Ramos (cell line): ENCODE measurements around the gene THSD4.

Experiments used
- in situ Hi-C: fragments of 300-500 bp; cut with MboI; formaldehyde crosslinking; loops from one replicate; pipeline ENCODE4 v1.14.3; 2022; ENCODE audit warnings: low sequenced_read_pairs; ENCODE audit not compliant: unreplicated experiment

The THSD4 gene

DNA sequence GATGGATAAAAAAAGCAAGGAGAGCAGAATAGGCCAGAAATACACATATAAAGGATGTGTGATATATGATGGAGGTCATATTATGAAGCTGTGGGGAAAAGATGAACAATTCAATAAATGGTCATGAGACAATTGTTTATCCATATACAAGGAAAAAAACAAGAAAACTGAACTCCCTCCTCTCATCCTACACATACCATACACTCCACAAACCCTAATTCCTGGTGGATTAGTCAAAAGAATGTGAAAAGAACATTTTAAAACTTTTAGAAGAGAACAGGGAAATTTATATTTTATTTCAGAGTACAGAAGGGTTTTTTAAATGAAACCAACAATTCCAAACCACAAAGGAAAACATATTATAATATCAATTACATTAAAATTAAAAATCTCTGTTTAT is 660.6 kb downstream of the THSD4 start:
- in situ Hi-C loops, result no loop called here

DNA sequence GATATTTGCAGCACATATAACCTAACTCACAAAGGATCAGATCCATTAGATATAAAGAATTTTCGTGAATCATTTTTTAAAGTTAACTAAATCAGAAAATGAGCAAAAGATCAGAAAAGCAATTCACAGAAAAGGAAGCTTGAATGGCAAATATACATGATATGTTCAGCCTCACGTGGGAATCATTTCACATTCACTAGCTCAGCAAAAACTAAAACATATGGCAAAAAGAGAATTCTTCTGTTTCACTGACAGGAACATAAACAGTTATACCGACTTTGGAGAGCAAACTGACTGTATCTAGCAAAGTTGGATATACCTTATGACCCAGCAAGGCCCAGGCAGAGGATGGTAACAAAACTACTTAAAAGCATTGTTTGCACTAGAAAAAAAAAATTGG is 661.0 kb downstream of the THSD4 start:
- in situ Hi-C loops, result no loop called here

DNA sequence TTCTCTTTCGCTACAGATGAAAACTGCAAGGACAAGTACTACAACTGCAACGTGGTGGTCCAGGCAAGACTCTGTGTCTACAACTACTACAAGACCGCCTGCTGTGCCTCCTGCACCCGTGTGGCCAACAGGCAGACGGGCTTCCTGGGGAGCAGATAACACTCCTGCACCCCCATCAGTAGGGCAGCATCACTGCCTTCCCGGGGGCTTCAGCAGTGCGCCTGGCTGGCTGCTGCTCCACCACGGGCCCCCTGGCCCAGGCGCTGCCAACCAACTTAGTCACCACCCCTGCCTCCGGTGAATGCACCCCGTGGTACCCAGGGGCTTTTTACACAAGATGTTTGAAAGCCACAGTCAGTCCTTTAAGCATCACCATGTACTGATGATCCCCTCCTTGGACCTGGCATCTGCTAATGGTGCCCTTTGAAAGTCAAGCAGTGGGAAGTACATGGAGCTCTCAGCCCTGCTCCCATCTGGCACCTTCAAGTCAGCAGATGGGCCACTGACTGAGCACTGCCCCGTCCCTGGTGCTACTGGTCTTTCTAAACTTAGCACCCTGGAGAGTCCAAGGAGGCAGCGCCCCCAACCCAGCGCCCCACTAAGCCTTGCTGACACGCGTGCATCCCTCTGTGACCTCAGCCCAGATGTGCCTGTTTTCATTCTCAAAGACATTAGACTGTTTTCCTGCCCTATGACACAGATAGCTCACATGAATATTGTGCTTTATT is 662.1 kb downstream of the THSD4 start:
- in situ Hi-C loops, result no loop called here

DNA sequence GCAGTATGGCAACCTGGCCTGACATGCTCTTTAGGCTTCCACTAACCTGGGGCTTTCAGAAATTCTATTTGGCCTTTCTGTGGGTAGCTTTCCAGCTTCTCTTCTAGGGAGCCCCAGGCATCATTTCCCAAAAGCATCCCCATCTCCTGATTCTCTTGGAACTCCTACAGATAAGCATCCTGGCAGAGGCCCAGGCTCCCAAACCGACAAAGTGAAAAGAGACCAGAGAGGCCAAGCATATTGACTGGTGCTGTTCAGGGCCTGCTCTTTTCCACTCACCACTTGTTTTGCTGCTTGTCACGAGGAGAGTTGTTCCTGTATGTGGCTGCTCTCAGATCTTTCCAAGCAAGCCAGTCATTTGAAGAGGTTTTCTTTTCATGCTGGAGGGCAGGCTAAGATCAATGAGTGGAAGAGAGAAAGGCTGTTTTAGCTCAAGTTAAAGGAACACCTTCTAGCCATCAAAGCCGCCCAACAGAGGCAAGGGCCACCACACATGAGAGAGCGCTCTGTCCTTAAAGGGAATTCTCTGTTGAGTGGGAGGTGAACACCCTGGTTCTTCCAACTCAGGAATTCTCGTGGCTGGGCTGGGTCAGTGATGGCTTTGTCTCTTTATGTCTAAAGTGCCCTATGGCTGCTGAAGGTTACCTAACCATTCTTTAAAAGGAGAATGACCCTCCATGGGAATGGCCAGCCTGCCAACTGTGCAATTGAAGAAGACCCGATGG is 664.0 kb downstream of the THSD4 start:
- in situ Hi-C loops, result no loop called here

DNA sequence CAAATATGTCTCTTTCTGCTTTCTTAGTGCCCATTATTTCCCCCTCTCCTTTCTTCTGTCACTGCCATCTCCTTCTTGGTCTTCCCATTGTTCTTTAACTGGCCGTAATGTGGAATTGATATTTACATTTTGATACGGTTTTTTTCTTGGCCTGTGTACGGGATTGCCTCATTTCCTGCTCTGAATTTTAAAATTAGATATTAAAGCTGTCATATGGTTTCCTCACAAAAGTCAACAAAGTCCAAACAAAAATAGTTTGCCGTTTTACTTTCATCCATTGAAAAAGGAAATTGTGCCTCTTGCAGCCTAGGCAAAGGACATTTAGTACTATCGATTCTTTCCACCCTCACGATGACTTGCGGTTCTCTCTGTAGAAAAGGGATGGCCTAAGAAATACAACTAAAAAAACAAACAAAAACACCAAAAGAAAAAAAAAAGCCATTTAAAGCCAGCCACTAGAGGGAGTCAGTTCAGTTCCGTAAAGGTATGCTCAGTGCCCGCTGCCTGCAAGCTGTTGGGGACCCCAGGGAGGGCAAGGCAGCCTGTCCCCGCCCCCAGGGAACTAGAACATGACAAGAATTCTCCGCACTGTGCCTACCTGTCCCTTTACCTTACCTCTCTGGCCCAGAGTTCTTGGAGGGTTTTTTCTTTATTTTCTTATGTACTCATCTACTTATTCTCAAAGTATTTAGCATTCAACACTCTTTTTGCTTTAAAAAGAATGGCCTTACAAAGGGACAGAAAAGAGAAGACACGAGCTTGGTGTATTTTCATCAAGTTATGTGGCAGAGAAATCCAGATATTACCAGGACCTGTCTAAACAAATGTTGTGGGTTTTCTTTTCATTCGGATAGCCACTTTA is 665.1 kb downstream of the THSD4 start:
- in situ Hi-C loops, result loop anchor here (10.0 kb wide), 1 partner anchor 374 kb away; no protein-coding TSS in a partner anchor

DNA sequence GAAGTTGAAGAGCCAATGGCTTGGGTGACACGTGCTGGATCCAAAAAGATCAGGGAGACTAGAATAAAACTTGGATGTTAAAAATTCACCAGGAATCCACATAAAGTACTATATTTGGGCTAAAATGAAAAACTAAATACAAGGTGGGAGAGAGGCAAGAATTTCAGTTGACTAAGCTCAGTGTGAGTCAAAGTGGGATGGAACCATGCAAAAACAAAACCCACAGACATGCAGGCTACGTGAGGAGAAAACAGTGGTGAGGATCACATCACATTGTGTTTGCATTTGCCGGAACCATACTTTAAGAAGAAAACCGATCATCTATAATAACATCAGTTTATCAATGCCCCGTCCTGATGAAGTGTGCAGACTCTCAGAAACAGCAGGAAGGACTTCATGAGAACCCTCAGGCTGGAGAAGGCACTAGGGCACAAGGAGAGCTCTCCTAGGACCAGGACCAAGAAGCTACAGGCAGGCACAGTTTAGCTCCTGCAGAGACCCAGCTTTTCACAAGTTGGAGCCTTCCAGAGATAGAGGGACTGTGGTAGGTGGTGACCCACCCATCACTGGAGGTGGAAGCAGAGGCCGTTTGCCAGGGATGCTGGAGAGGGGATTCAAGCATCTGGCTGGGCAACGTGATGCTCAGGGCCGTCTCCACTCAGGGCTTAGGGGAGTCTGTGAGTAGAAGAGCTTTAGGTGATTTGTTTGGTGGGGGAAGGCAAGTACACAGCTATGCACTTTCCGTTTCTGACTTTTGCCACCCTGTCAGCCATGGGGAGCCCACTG is 666.1 kb downstream of the THSD4 start:
- in situ Hi-C loops, result loop anchor here (10.0 kb wide), 1 partner anchor 373 kb away; no protein-coding TSS in a partner anchor

DNA sequence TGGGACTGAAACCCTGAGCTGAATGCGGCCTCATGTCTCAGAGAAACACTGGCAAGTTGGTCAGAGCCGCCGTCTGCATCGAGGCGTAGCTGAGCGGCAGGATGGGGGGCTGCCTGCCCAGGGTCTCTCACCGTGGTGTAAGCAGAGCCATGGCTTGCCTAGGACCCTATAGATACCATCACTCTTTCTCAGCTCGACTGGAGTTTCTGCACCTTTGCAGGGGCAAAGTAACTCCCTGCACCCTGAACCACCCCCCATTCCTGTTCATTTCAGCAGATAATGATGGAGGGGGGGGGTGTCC is 666.6 kb downstream of the THSD4 start:
- in situ Hi-C loops, result loop anchor here (10.0 kb wide), 1 partner anchor 373 kb away; no protein-coding TSS in a partner anchor

DNA sequence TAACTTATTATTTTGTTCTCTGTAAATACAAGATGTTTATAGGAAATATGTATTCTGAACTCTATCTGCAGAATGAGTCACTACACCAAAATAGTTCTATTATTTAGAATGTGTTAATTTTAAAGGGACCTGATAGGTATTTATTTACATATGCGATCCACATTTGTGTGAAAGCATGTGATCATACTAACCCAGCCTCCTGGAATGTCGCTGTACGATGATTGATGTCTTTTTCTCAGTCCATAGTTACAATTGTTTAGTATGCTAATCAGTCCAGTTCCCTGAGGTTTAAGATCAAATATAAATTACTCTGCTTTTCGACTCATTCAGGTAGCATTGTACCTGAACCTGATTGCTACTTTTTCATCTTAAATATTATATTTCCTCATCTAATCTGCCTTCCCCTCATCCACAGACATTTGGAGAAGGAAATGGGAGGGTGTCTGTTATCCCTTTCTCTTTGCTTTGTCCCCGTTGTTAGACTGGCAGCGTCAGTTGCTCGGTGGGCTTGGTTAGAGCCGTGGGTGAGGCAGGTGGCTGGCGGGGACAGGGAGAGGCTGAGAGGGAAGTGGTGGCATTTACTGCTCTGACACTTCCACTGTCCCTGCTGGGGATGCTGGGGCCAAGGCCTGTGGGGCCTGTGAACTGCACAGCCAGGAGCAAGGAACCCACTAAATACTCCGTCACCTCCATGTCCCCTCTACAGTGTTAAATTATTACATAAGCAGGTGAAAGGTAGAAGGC is 667.3 kb downstream of the THSD4 start:
- in situ Hi-C loops, result loop anchor here (10.0 kb wide), 1 partner anchor 372 kb away; no protein-coding TSS in a partner anchor

DNA sequence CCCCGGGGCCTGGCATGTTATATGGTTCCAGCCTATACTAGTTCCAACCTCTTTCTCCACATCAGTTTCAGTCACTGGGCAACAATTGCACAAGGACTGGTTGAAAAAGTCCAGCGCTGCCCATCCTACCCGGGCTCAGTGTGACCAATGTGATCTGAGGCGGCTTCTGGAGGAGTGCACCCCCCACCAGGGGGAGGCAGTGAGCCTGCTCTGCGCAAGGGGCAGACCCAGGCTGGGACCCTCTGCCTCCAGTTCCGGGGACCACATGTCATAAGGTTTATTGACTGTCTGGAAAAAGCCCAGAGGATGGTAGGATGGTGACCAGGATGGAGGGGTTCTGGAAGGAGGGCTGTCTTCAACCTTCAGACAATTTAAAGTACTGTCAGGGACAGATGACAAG is 669.4 kb downstream of the THSD4 start:
- in situ Hi-C loops, result loop anchor here (10.0 kb wide), 1 partner anchor 370 kb away; no protein-coding TSS in a partner anchor

DNA sequence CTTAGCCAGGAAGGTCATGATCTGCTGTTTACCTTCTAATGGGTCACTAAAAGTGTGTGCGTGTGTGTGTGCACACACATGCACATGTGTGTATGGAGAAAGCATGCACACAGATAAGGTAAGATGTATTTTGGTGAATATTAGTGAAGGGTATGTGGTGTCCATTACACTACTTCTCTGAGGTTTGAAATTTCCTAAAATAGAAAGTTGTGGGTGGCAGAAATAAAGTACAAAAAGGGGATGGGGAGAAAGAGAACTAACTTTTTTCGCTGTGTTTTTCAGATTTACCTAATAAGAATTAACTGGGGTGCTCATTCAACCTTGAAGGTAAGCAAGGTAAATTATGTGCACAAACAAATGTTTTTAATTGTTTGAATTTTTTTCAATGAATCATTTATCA is 670.7 kb downstream of the THSD4 start:
- in situ Hi-C loops, result loop anchor here (10.0 kb wide), 1 partner anchor 369 kb away; no protein-coding TSS in a partner anchor

DNA sequence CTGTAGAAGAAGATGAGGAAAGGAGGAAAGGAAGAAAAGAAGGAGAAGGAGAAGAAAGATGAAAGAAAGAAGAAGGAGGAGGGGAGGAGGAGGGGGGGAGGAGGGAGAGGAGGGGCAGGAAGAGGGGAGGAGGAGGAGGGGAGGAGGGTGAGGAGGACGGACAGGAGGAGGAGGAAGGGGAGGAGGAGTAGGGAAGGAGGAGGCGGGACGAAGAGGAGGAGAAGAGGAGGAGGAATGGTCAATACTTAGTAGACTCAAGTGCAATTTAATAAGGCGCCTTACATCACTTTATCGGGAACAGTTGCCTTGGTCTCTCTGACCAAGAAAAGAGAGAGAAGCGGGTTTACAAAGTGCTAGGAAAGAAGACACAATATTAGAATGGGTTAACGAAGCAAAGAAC is 671.4 kb downstream of the THSD4 start:
- in situ Hi-C loops, result loop anchor here (10.0 kb wide), 1 partner anchor 368 kb away; no protein-coding TSS in a partner anchor

DNA sequence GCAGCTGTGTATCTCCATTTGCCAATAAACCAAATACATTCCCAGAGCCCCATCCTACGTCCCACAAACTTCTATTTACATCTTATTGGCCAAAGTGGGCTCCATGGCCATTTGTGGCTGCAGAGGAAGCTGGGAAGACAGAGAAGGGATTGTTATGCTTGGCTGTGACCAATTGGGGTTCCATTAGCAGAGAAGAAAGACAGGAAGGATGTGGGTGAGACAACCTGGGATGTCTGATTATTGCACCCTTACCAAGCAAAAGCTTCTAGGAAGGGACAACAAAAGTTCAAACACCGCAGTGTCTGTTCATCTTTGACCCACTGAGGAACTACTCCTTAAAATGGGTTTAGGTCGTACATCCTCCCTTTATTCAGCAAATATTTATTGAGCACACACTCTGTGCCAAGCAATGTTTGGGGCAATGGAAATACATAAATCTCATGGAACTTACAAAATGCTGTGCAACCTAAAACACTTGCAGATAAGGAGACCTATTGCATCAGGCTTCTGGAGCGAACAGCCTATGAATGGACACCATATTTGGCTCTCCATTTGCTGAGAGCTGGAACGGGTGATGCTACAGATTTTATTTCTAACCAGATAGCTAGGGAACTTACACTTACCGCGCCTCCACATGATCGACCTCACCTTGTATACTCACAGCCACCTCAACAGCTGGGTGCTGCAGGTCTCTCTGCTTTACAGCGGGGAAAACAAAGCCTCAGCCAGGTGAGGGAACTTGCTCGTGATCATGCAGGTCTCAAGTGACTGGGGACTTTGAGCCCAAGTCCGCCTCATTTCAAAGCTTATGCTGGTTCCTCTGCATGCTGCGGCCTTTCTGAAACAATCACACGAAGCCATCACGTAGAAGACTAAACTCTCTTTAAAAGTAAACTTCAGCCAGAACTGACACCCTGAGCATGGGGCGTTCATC is 673.6 kb downstream of the THSD4 start:
- in situ Hi-C loops, result loop anchor here (10.0 kb wide), 1 partner anchor 366 kb away; no protein-coding TSS in a partner anchor

DNA sequence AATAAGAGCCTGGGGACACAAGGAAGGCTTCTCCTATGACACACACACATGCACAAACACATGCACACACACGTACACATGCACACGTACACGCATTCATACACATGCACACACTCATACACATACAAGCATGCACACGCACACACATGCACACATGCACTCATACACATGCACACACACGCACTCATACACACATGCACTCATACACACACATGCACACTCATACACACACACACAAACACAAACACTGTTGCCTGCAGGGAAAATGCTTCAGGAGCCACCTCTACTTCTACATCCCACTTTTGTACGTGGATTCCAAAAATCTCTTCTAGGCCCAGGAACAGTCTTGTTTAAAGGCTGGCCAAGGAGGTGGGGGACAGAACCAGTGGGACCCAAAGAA is 674.3 kb downstream of the THSD4 start:
- in situ Hi-C loops, result loop anchor here (10.0 kb wide), 1 partner anchor 365 kb away; no protein-coding TSS in a partner anchor

DNA sequence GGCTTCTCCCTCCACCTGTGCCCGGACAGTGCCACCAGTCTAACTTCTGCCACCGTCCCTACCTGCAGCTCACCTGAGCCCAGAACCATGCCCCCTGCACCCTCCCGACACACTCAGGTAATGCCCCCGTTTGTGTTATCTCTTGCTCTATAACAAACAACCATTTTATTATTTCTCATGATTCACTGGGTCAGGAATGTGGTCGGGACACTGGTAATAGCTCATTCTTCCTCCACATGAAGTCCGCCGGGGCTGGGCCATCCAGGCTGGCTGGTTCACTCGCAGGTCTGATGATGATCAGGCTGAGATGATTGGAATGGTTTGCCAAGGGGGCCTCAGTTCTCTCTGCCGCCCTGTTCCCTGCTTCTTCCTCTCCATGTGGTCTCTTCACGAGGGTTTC is 674.8 kb downstream of the THSD4 start:
- in situ Hi-C loops, result no loop called here

DNA sequence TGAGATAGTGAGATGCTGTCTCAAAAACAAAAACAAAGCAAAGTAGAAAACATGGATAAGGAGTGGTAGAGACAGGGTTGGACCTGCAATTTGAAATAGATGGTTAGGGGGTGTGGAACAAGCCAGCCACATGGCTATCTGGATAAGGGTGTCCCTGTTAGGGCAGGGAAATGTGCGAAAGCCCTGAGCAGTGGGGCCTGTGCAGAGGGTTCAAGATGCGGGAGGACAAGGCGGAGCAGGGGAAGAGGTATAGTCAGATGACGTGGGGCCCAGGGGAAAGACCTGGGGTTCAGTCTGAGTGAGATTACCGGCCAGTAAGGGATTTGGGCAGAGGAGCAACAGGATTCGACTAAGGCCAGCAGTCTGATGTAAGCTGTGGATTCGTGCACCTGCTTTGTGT is 676.7 kb downstream of the THSD4 start:
- in situ Hi-C loops, result no loop called here

DNA sequence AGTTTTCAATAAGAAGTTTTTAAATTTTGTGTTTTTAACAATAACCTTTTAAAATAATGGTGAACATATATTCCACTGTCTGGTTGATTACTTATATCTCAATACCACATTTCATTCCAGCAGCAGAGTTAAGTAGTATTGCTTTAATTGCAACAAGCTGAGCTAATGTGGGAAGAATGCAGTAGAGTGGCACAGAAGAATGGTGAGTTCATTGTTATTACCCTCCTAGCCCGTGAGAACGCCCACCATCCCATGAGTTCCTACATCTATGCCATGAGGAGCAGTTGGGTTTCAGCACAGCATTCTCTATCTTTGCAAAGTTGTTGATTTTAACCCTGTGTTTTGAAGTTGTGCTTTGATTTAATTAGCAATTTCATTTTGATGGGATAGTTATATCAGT is 677.2 kb downstream of the THSD4 start:
- in situ Hi-C loops, result no loop called here

DNA sequence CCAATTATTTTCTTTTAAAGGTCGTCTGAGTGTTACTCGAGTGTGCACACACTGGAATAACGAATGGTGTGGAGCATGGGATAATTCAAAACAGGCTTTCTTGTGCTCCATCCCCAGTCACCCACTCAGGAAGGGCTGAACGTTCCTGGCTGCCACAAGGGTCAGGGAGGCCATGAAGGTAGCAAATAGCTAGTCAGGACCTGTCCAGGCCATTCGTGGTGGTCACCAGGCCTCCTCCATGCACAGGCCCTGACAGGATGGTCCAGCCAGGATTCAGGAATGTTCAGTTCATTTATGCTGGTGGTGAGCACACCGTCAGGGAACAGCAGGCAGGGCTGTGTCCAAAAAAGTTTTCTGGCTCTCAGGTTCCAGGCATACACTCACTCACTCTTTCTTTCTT is 683.4 kb downstream of the THSD4 start:
- in situ Hi-C loops, result no loop called here

DNA sequence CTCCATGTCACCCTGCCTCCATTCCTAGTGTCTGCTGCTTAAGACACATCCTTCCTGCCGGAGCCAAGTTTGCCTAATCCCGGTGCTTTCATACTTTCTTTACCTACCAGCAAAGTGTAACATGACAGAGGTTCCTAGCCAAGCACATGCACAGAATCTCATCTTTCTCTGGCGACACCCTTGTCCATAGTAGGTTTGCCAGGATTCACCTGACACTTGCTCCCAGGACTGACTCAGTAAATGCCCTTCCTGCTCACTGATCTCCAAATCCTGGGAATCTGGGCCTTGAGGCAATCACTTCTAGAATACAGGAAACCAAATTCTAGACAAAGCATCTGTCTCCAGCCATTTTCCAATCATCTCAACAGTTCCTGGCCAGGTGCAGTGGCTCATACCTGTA is 684.9 kb downstream of the THSD4 start:
- in situ Hi-C loops, result no loop called here
